Cortex of kidney (tissue), 1 donor: ENCODE results near the gene RET.
"Not testable (repeated sequence)": the region's sequence is repeated elsewhere in the genome, so short reads cannot be mapped to it uniquely, and the experiment has no call there.

Source experiments
- DNase-seq: peaks from one replicate; lab custom pipeline; 2025; lab: John Stamatoyannopoulos, UW

The RET gene

DNA sequence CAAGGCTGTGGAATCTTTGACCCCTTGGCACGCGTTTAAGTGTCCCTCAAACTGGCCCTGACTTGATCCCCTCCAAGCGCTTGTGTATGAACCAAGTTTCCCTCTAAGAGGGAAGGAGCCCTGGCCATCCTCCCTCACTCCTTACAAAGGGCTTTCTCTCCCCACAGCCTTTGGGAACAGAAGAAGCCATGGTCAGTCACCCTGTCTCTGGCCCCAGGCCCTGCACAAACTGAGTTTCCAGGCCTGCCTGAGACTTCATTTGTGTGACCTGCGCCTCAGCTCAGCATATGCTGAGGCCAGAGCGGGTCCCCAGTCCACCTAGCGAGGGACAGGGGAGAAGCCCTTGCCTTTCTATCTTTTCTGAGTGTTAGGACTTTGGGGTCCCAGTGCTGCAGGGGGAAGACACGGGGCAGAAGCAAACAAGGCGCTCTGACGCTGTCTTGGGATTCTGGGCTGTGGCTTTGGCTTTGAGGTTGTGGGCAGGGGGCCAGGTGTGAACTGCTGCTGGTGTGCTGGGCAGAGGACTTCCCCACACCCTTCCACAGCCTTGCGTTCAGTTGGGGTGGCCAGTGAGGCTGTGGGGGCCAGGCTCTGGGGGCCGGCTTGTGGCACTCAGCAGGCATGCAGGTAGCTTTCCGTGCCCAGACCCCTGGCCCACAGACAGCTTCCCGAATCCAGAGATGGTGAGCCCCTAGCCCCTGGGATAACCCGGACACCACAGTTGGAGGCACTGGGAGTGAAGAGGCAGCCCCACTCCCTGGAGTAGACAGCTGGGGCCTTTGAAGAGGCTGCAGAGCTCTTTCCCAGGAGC lies 1.5 kb downstream of the RET start:
- DNase-seq = no peak

DNA sequence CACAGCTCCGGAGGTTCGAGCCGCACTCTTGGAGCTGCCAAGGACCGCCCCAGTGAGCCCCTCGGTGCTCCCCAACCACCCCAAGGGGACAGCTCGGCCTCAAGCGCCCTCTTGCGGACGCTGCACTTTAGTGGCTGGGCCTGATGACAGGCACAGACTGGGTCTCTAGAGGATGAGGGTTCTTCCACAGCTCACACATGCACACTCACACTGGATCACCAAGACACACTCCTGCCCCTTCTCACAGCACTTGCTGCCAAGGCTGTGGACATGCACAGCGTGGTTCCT lies 2.1 kb downstream of the RET start:
- DNase-seq = no peak

DNA sequence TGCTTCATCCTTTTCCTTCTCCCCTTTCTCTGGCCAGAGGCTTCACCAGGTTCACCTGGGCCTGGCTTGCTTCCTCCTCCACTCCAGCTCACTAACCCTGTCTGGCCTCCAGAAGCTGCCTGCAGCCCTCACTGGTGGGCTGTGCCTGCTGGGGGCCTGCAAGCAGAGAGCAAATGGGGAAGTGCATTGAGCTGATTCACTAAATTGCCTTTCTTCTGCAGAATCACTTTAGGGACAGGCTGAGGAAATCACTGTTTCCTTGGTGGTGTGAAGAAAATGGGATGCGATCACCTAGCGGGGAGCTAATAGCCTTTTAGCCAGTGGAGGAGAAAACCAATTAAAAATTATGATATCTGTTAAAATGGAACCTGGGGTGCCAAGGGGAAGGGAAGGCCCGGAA lies 3.0 kb downstream of the RET start:
- no peak for DNase-seq

DNA sequence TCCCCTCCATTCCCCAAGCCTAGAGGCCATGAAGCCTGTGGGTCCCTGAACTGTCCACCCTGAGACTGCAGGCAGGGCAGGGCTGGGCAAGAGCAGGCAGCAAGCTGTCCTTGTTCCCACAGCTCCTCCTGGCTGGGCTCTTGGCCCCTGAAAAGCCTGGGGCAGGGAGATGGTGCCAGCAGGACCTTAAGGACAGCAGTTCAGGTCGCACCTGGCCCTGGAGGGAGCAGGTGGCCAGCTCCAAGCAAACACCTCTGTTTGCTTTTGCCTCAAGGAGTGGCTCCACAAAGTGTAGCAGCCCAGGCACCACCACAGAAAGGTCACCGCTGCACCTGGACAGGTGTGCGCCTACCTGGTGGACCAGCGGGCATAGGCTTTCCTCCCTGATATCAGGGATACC lies 5.2 kb downstream of the RET start:
- DNase-seq = no peak

DNA sequence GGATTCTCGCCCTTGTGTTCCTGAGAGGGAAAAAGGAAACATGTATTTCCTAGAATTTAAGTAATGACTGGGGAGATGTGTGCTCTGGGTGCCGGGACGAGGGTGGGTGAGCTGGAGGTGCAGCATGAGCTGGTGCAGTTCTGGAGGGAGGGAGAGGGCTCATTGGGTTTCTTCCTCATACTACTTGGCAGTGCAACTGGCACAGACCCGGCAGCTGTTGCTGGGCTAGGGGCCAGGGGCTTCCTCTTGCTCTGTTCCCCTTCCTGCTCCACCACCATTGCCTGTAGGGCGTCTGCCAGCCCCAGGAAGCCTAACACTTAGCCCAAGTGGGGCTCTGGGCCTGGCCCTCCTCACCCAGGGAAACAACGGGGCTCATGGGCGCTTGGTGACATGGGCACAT lies 5.9 kb downstream of the RET start:
- DNase-seq = no peak

DNA sequence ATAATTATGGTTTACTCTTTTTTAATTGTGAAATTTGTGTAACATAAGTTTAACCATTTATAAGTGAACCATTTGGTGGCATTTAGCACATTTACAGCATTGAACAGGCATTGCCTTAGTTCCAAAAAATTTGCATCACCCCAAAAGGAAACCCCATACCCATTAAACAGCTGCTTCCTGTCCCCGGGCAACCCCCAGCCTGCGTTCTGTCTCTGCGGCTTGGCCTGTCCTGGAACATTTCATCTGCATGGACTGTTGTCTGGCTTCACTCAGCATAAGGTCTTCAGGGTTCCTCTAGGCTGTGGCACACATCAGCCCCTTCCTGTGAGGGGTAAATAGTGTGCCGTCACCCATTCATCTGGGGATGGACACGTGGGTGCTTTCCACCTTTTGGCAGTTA lies 6.9 kb downstream of the RET start:
- no peak for DNase-seq

DNA sequence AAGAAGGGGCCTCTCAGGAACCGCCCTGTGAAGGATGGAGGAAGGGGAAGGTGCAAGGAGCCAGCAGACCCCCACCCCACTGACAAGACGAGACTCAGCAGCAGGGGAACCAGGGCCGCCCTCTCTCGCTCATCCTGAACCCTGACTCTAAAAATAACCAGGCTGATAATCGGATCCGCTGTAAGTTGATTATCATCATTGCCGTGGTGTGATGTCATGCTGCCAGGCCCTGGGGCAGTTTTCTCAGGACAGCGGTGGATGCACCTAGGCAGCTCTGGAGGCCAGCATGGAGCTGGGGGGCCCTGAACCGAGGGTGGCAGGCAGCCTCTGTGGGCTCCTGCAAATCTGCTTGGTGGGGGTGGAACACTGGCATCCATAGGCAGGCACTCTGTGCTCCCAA lies 7.9 kb downstream of the RET start:
- DNase-seq = no peak

DNA sequence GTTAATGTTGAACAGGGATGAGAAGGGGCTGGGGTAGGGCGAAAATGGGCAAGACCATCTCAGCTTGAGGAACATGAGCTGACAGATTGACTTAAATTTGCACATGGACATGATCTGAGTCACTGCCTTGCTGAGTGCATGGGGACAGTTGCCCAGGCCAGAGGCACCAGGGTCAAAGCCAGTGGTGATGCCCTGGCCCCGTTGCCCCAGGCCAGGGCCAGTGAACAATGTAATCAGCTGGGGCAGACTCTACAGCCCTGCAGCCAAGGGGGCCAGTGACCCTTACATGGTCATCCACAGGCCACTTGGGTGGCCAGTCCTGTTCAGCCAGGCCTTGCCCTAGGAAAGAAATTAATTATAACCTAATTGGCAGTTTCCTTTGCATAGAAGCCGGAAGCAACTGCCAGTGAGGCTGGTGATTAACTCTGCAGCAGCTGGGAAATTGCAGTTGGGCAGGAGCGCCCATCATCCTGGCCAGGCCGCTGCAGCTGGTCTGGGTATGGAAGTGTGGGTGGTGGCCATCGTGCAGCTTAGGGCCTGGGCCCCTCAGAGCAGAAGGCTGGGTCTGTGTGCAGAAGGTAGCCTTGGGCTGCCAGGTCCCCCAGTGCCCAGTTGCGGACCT lies 9.6 kb downstream of the RET start:
- no peak for DNase-seq

DNA sequence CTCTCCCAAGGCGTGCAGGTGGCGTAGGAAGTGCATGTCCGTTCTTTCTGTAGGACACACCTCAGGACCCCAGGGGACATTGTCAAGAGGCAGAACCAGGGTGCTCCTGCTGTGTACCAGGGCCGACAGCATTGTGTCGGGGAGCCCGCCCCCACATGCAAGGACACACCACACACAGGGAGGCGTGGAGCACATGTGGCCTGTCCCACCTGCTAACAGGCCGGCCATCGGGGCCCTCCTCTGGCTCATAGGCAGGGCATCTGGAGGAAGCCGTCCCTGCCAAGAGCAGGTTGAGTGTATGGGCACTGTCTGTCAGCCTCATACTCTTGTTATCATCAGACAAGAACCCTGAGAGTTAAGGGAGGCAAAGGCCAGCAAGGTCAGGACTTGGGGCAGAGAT lies 12.7 kb downstream of the RET start:
- DNase-seq = no peak

DNA sequence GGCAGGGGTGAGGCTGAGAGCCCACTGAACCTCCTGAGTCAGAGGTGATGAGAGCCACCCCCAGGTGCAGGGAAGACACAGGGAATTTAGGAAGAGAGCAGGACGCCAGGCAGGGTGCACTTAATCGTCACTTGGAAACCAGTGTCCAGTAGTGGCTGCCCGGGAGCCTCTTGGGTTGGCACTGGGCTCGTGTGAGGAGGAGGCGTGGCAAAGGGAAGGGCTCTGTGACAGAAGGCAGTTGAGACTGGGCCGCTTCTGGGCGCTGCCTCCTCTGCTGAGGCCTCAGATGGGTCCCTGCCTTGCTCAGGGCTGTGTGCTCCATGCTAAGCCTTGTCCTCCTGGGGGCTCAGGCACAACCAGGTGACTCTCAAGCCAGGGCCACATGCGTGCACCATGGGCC lies 13.3 kb downstream of the RET start:
- DNase-seq = no peak

DNA sequence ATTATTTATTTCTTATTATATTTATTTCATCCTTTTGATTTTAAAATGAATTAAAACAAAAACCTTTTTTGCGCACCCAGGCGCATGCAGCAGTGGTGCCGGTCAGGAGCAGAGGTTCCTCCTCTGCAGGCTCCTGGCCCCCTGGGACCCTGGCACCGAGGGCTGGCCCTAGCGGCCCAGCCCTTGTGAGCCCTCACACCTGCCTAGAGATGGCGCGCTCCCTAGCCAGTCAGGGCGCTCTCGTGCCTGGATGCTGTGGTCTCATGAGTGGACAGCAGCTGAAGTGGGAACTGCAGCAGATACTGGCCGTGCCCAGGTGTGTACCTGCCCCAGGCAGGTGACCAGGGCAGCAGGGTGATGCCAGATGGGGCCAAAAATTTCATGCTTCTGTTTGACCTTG lies 13.8 kb downstream of the RET start:
- DNase-seq = no peak

DNA sequence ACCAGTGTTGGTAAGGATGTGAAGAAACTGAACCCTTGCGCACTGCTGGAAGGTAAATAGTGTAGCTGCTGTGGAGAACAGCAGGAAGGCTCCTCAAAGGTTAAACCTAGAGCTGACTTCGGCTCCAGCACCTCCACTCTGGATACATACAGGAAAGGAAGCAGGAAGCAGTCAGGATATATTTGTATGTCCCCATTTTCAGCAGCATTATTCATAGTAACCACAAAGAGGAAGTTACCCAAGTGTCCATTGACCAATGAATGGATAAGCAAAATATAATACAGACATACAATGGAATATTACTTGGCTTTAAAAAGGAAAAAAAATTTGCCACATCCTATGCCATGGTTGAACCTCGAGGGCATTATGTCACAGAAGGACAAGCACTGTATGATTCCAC lies 15.0 kb downstream of the RET start:
- DNase-seq = no peak

DNA sequence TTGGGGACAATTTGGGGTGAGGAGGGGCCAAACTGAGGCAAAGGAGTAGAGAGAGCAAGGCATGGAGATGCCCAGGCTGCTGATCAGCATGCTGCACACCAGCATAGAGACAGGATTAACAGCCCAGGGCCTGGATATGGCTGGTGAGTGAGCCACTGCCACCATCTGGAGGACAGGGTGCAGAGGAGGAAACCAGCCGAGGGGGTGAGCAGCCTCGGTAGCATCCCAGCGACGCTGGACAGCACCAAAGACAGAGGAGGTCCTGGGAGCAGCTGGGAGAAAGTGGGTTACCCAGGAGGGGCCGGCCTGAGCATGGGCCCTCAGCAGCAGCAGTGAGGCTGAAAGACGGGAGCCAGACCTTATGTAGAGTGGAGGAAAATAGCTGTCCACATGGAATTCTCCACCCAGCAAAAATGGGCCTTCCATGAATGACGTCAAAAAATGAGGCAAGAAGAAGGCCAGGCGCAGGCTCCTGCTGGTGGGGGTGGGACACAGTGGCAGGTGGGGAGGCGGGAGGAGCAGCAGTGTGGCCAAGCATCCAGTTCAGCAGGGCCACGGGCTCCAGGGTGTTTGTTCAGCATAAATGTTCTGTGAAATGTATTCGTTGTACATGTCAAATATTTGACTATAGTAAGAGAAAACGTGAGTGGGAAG lies 16.7 kb downstream of the RET start:
- DNase-seq = no peak

DNA sequence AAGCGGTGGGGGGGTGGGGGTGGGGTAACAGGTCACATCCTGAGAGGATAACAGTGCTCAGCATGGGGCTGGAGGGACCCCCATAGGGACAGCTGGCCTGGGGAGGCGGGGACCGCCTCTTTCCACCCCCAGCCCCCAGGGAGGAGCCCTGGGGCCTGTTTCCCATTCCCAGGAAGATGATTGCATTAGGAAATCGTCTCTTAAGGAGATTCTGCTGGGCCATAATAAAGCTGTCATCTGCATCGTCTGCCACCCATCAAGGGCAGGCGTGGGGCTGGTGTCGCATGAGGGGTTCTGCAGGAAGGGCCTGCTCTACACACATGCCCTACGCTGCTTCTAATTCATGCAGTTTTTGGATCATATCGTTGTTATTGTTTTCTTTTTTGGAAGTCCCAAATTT lies 17.2 kb downstream of the RET start:
- no peak for DNase-seq

DNA sequence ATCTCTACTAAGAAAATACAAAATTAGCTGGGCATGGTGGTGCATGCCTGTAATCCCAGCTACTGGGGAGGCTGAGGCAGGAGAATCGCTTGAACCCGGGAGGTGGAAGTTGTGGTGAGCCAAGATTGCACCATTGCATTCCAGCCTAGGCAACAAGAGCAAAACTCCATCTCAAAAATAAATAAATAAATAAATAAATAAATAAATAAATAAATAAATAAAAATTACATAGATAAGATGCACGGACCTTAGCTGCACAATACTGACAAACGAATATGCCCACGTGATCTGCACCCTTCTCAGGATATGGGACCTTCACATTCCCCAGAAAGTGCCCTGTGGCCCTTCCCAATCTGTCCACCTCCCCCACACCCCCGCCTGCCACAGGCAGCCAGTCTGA lies 22.5 kb downstream of the RET start:
- not testable (repeated sequence) for DNase-seq

DNA sequence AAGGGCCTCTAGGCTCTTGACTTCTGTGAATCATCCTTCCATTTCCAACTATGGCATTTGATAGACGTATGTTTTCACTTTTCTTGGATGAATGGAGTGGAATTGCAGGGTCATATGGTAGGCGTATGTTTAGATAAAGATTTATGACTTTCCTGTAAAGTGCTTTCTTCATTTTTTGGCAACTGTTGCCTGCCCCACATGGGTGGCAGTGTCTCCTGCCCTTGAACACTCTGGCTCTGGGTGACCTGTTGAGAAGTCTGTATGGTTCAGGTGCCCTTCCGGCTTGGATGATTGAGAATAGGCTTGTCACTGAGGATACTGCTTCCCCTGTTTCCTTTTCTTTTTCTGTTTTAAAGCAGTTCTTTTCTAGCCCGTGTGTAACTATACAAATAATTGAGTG lies 23.1 kb downstream of the RET start:
- DNase-seq = no peak

DNA sequence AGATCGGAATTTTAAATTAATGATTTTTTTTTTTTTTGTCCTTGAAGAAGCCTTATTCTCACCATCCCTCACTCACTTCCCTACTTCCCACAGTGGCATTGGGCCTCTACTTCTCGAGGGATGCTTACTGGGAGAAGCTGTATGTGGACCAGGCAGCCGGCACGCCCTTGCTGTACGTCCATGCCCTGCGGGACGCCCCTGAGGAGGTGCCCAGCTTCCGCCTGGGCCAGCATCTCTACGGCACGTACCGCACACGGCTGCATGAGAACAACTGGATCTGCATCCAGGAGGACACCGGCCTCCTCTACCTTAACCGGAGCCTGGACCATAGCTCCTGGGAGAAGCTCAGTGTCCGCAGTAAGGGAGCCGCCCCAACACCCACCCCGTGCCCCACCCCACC lies 23.5 kb downstream of the RET start:
- DNase-seq = no peak

DNA sequence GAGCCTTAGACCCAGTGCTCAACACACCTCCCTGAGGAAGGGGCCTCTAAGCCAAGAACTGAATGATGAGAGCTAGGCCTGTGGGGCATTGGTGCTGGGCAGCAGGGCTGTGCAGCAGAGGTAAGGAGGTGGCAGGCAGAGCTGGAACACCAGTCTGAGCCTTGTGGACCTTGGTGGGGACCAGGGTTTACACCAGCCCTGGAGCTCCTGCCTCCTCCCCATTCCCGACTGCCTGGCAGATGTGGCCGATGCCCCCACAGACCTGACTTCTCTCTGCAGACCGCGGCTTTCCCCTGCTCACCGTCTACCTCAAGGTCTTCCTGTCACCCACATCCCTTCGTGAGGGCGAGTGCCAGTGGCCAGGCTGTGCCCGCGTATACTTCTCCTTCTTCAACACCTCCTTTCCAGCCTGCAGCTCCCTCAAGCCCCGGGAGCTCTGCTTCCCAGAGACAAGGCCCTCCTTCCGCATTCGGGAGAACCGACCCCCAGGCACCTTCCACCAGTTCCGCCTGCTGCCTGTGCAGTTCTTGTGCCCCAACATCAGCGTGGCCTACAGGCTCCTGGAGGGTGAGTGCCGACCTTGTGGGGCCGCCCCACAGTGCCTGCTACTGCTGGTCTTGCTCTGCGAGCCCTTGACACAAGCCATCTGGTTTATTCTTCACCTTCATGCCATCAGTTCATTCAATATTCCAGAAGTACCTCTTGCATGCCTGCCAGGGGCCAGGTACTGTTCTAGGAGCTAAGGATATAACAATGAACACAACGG lies 25.4 kb downstream of the RET start:
- no peak for DNase-seq

DNA sequence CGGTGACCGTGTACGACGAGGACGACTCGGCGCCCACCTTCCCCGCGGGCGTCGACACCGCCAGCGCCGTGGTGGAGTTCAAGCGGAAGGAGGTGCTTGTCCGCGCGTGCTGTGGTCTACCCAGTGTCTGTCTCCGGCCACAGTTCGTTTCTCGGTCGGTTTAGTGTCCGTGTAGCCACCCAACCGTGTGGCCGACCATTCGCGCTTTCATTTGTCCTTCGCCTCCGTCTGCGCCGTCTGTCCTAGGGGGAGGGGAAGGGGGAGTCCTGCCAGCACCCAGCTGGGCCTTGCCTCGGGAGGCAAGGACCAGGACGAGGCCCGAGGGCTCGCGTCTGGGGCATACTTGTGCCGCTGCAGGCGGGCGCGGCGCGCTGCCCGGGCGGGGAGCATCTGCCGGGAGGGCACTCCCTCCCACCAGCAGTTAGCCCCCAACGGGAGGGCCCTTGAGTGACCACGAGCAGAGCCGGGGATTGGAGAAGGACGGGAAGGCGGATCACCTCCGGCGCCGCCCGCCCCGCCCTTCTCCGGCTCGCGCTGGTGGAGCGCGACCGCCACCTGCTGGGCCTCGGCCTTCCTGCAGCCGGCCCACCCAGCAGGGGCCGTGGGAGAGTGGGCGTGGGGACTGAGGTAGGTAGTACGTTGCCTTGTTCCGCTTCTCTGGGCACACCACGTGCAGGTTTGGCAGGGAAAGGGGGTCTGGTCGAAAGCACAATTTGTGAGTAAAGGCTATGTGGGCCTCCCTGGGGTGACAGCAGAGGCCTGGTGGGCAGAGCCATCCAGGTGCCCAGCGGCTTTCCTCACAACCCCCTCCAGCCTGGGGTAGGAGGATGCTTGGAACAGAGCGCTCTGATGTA lies 28.5 kb downstream of the RET start:
- DNase-seq = no peak

DNA sequence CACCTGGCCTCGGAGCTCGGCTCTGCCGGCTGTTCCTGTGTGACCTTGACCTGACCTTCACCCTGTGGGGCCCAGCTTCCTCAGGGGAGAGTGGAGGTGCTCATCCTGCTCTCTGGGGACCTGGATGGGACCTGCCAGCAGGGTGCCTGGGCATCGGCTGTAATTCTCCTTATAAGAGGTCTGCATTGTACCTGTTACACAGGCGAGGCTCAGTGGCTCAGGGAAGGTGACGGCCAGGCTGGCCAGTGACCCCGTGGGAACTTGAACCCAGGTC lies 29.0 kb downstream of the RET start:
- no peak for DNase-seq

DNA sequence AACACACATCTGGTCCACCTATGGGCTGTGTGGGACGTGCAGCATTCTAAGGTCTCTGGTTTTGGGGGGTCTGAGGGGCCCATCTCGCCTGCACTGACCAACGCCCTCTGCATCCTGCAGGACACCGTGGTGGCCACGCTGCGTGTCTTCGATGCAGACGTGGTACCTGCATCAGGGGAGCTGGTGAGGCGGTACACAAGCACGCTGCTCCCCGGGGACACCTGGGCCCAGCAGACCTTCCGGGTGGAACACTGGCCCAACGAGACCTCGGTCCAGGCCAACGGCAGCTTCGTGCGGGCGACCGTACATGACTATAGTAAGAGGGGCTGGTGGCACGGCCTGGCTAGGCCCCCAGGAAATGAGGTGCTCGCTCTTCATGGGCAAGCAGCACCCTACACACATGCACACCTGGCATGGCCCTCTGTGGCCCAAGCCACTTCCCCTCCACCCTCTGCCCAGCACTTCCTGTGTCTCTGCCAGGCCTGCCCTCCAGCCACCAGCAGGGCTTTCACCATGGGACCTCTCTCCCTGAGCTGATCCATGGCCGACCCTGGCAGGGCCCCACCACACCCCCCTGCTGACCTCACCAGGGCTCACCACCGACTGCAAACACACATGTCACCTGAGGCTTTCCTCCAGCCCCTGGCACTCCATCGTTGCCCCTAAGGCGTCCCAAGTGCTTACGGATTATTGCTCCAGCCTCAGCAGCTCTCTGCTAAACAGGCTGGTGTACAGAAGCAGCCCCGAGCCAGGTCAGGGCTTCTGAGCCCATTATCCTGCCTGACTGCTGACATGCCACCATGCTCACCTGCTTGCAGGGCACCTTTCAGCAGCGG lies 29.6 kb downstream of the RET start:
- DNase-seq = no peak
